Right lobe of liver (tissue), 6 donors: ENCODE results near the gene AP3S2. TPM values are rescaled to one million over a fixed set of nuclear protein-coding genes. Genes with fewer than 3 reads are reported as not detected.

Experiments
- ATAC-seq, 4 donors: fragments of 200-7000 bp; cut with Tn5 transposase; one replicate each; pipeline ENCODE4 v1.9.1; 2020; ENCODE audit warnings: mild to moderate bottlenecking in 4 of 4, moderate library complexity in 4 of 4
- DNase-seq, 3 donors: peaks; one replicate each; pipeline ENCODE4 v3.0.0-alpha.2; 2020
- H3K27ac ChIP-seq, 3 donors: fragments of 200-600 bp; one replicate each; pipeline ENCODE4 v1.8.0; 2022
- H3K27me3 ChIP-seq, 2 donors: fragments of 200-600 bp; one replicate each; pipeline ENCODE4 v1.8.0; 2022
- H3K36me3 ChIP-seq, 4 donors: fragments of 200-600 bp; sonication (generic) in 1 of 4; one replicate each; pipeline versions ENCODE4 v1.5.1 to v1.8.0; 2017 to 2022; ENCODE audit warnings: control low read depth in 1 of 4
- H3K4me1 ChIP-seq, 4 donors: fragments of 200-600 bp; sonication (generic) in 1 of 4; one replicate each; pipeline versions ENCODE4 v1.5.1 to v1.8.0; 2017 to 2022; ENCODE audit warnings: control low read depth in 1 of 4
- H3K4me3 ChIP-seq, 3 donors: fragments of 200-600 bp; one replicate each; pipeline ENCODE4 v1.8.0; 2022
- H3K9me3 ChIP-seq, 4 donors: fragments of 200-600 bp; sonication (generic) in 1 of 4; one replicate each; pipeline versions ENCODE4 v1.5.1 to v1.8.0; 2017 to 2022; ENCODE audit warnings: control low read depth in 1 of 4
- POLR2A ChIP-seq: fragments of 450-650 bp; IDR thresholded peaks from one replicate; pipeline ENCODE4 v1.6.1; 2017; ENCODE audit warnings: antibody characterized with exemption, mild to moderate bottlenecking
- WGBS: methylation state at CpG from one replicate; pipeline ENCODE4 v1.1.6; 2018; ENCODE audit warnings: low coverage, low lambda C conversion rate; ENCODE audit not compliant: insufficient coverage; ENCODE audit errors: missing lambda C conversion rate; 5-methylcytosine and 5-hydroxymethylcytosine counted together
- intact Hi-C, 2 donors: fragments of 100-400 bp; cut with DNase I; formaldehyde crosslinking; loops; one replicate each; pipeline versions ENCODE4 v1.11.2 to v1.14.1; 2022
- total RNA-seq, 6 experiments: library from RNA; depleted of rRNA in 2 of 6; stranded (reverse); fragments of >200 nt in 2 of 6; fragmentation: NEBNext Ultra II Directional in 3 of 6; extraction: Animal tissue kit (Norgen Biotek cat#: 25700) in 3 of 6; gene quantifications; one replicate each; pipeline versions ENCODE4 v1.1.0 to v1.2.4, GENCODE V29; 2016 to 2023
- TF ChIP-seq, protein P1 (sequence below), 4 donors: fragments of 200-600 bp in 3 of 4; fragments of 450-650 bp in 1 of 4; IDR thresholded peaks; one replicate each; pipeline versions ENCODE4 v1.5.1 to v1.8.0; 2016 to 2022; ENCODE audit warnings: antibody characterized with exemption in 4 of 4, mild to moderate bottlenecking in 2 of 4
- donor health status: DM: no; HTN: yes; CAD: no.
- donor health status: DM: no; HTN: no; CAD: no.
- donor health status: DM: no; HTN: no; CAD: no.
- donor health status: DM: no; HTN: yes; CAD: no.
- donor health status: DM: no; HTN: yes; CAD: no.

Gene AP3S2
- total RNA-seq, 6 experiments from 2014 or later: 23.2 to 45.7 (median 27.2) TPM

DNA sequence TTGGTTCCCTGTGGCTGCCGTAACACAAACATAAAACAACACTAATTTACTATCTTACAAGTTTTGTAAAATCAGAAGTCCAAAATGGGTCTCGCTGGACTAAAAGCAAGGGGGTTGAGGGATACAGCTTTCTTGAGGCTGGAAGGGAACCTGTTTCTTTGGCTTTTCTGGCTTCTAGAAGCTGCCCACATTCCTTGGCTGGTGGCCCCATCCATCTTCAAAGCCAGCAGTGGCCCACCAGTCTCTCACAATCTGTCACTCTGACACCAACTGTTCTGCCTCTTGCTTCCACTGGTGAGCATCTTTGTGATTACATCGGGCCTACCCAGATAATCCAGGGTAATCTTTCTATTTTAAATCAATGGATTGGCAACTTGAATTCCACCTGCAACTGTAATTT lies 78.0 kb downstream of the AP3S2 start:
- H3K27me3 ChIP-seq: no peaks in the 10 kb centered on the region
- H3K36me3 ChIP-seq: no peaks in the 10 kb centered on the region
- TF ChIP-seq, protein P1, sequence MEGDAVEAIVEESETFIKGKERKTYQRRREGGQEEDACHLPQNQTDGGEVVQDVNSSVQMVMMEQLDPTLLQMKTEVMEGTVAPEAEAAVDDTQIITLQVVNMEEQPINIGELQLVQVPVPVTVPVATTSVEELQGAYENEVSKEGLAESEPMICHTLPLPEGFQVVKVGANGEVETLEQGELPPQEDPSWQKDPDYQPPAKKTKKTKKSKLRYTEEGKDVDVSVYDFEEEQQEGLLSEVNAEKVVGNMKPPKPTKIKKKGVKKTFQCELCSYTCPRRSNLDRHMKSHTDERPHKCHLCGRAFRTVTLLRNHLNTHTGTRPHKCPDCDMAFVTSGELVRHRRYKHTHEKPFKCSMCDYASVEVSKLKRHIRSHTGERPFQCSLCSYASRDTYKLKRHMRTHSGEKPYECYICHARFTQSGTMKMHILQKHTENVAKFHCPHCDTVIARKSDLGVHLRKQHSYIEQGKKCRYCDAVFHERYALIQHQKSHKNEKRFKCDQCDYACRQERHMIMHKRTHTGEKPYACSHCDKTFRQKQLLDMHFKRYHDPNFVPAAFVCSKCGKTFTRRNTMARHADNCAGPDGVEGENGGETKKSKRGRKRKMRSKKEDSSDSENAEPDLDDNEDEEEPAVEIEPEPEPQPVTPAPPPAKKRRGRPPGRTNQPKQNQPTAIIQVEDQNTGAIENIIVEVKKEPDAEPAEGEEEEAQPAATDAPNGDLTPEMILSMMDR (IDR thresholded peaks at IDR 0.05): no peak
- TF ChIP-seq POLR2A: no peak
- no peak for DNase-seq
- peaks cover 0 to 25% (median 9%) of the 10 kb centered on the region in 4 donors for H3K4me1 ChIP-seq
- no peak overlapping the region for H3K4me3 ChIP-seq
- intact Hi-C loops: no loop called here
- ATAC-seq: no peak
- WGBS: 84% methylated on average over 3 of the region's 3 CpGs
- H3K27ac ChIP-seq: no peak overlapping the region
- no peaks in the 10 kb centered on the region for H3K9me3 ChIP-seq

DNA sequence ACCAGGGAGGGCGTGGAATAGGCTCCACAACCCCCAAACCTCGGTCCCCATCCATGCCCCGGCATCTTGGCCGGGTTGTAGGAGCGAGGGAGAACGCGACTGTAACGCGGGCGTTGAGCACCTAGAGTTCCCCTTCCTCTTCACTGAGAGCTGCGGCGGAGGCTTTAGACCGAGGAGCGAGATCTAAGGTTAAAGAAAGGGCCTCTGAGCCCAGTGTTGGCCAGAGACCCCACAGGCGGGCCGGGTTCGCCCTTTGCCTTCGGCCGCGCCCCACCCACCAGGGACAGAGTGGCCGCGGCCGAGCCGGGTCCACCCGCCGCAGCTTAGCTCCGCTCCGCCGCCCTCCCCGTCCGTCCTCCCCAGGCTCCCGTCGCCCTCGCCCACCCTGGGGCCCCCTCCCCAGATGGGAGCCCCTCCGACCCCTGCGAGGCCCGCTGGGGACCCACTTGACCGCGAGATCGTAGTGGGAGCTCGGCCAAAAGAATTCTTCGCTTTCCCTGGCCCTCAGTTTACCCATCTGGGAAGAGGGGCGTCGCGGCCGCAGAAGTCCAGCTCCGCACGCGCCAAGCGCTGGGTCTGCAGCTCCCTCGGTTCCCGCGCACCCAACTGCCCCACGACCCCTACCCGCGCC lies 79.6 kb downstream of the AP3S2 start:
- 9% methylated on average over 5 of the region's 56 CpGs for WGBS
- Histone ChIP-seq H3K27ac (peak overlapping the region; percentile 63 to 68 (median 67)), H3K4me3 (peak overlapping the region; percentile 55 to 88 (median 70)), H3K9me3 (no peaks in the 10 kb centered on the region), H3K36me3 (no peaks in the 10 kb centered on the region), H3K4me1 (peaks cover 0 to 37% (median 19%) of the 10 kb centered on the region in 4 donors), H3K27me3 (no peaks in the 10 kb centered on the region)
- intact Hi-C loops: no loop called here
- TF ChIP-seq, protein P1 (IDR thresholded peaks at IDR 0.05): no peak
- peak; percentile 12 for TF ChIP-seq POLR2A
- ATAC-seq: peak; percentile 38 to 60 (median 53)
- no peak for DNase-seq

DNA sequence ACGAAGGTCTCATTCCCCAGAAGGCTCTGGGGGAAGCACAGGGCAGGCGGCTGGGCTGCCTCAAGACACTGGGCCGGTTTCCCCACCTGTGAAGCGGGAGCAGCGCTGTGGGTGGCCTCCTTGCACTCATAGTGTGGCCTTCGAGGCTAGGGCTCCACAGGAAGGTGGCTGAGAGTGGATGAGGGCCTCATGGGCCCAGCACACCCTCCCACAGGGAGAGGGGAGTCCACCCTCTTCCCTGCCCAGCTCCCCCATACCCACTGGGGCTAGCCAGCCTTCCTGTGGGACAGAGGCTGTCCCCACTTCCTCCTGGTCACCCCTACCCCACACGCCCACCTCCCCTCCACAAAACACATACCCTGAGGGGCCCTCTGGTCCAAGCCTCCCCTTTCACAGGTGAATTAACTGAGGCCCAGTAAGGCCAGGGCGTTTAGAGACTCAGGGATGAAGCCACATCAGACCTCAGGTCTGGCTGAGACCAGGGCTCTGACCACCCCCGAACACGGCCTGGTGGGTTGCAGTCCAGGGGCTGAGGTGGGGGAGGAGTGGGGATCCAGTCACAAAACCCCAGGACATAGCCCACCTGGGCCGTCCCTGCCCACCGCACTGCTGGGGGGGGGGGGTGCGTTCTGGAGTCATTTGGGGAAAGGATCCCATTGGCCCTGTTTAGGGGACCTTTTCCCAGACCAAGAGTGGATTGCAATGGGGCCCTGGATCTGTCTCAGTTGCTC lies 80.2 kb downstream of the AP3S2 start:
- DNase-seq (no peak), ATAC-seq (peak in 2 of 4 donors; percentile 1 to 2)
- no peak for TF ChIP-seq POLR2A
- TF ChIP-seq, protein P1 (IDR thresholded peaks at IDR 0.05): no peak
- Histone ChIP-seq H3K36me3 (no peaks in the 10 kb centered on the region), H3K27me3 (no peaks in the 10 kb centered on the region), H3K4me1 (peaks cover 0 to 44% (median 22%) of the 10 kb centered on the region in 4 donors), H3K4me3 (peak overlapping the region; percentile 55 to 88 (median 70)), H3K27ac (peak overlapping the region; percentile 63 to 68 (median 67)), H3K9me3 (no peaks in the 10 kb centered on the region)
- intact Hi-C loops: no loop called here
- WGBS: no CpG with 5 or more reads among the region's 13 CpGs

DNA sequence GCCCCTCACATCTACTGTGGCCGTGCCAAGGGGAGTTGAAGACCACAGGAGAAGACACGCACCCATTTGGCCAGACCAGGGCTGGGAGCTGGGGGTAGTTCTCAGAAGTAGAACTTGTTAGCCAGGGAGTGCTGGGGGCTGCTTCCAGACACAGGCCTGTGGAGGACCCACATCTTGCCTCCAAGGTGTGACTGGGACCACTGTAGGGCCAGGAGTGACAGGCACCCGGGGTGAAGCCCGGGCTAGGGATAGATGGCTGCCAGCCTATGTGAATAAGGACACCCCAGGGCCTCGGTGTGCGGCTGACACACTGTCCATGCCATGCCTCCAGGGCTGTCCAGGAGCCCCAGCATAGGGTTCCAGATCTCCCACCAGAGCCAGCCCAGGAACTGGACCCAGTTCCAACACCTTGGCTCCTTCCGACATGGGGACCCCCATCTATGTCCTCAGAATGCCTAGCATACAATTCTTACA lies 80.9 kb downstream of the AP3S2 start:
- Histone ChIP-seq H3K9me3 (no peaks in the 10 kb centered on the region), H3K27me3 (no peaks in the 10 kb centered on the region), H3K36me3 (no peaks in the 10 kb centered on the region), H3K27ac (peak overlapping the region in 2 of 3 donors; percentile 47 to 67), H3K4me1 (peaks cover 0 to 51% (median 26%) of the 10 kb centered on the region in 4 donors), H3K4me3 (peak overlapping the region in 2 of 3 donors; percentile 70 to 88)
- ATAC-seq (no peak), DNase-seq (no peak)
- TF ChIP-seq, protein P1 (IDR thresholded peaks at IDR 0.05): no peak
- TF ChIP-seq POLR2A: no peak
- 100% methylated on average over 2 of the region's 7 CpGs for WGBS
- intact Hi-C loops: no loop called here
